Panc1 (cell line): ENCODE data around the gene NOL3. TPM values are rescaled to one million over a fixed set of nuclear protein-coding genes. Genes with fewer than 3 reads are reported as not detected.

Experiments
- ATAC-seq: fragments of 200-7000 bp; cut with Tn5 transposase; 2 replicates; pipeline ENCODE4 v1.9.1; 2020; ENCODE audit warnings: mild to moderate bottlenecking, moderate library complexity
- BruUV-seq: library from RNA; stranded (reverse); fragments of 400-500 nt; replicated peaks from 2 replicates; lab custom pipeline; 2021; lab: Mats Ljungman, UMichigan
- CTCF ChIA-PET: fragments of 300-600 bp; sonication (Branson Sonifier 250); formaldehyde crosslinking; loops from one replicate; lab custom pipeline; 2022; ENCODE audit warnings: antibody characterized with exemption; lab: Charles Lee
- POLR2A ChIA-PET: fragments of 300-600 bp; sonication (Branson Sonifier 250); formaldehyde crosslinking; loops from one replicate; lab custom pipeline; 2022; ENCODE audit warnings: antibody characterized with exemption; lab: Charles Lee
- DNase-seq: peaks from one replicate; pipeline ENCODE4 v3.0.0-alpha.2; 2010; ENCODE audit warnings: low read depth, low spot score
- H3K27ac ChIP-seq: 2 replicates; pipeline ENCODE4 v1.5.1; 2011; ENCODE audit warnings: mild to moderate bottlenecking, low read length, inconsistent platforms
- H3K27me3 ChIP-seq: fragments of 200-500 bp; sonication (Bioruptor generic); 2 replicates; pipeline ENCODE4 v1.6.0; 2014; ENCODE audit warnings: low read length, inconsistent platforms; ENCODE audit not compliant: control insufficient read depth, insufficient read depth
- H3K36me3 ChIP-seq: fragments of 200-500 bp; sonication (Bioruptor generic); 2 replicates; pipeline ENCODE4 v1.5.1; 2014; ENCODE audit warnings: inconsistent platforms, mild to moderate bottlenecking, low read length, moderate library complexity; ENCODE audit not compliant: control insufficient read depth, insufficient read depth
- H3K4me1 ChIP-seq: 2 replicates; pipeline ENCODE4 v1.5.1; 2011; ENCODE audit warnings: inconsistent platforms, mild to moderate bottlenecking, low read length, moderate library complexity; ENCODE audit not compliant: control insufficient read depth, insufficient read depth
- H3K4me3 ChIP-seq, 2 experiments: 2 replicates each; pipeline ENCODE4 v1.5.1; 2011 to 2012; ENCODE audit warnings: low read depth in 2 of 2, low read length in 2 of 2, mild to moderate bottlenecking in 2 of 2, inconsistent platforms in 1 of 2, moderate library complexity in 1 of 2
- H3K9me3 ChIP-seq: fragments of 200-500 bp; sonication (Bioruptor generic); 2 replicates; pipeline ENCODE4 v1.5.1; 2014; ENCODE audit warnings: low read depth, mild to moderate bottlenecking, inconsistent platforms, low read length, moderate library complexity; ENCODE audit not compliant: control insufficient read depth, insufficient read depth
- POLR2AphosphoS5 ChIP-seq: IDR thresholded peaks from 2 replicates; pipeline ENCODE4 v1.6.1; 2012; ENCODE audit warnings: mild to moderate bottlenecking, low read depth, low read length, moderate library complexity
- SIN3A ChIP-seq: IDR thresholded peaks from 2 replicates; pipeline ENCODE4 v1.6.1; 2012; ENCODE audit warnings: low read depth, mild to moderate bottlenecking, low read length, moderate library complexity, borderline replicate concordance; ENCODE audit not compliant: insufficient read depth
- TCF7L2 ChIP-seq: IDR thresholded peaks from 2 replicates; pipeline ENCODE4 v1.6.1; 2011; ENCODE audit warnings: mild to moderate bottlenecking, low read depth, low read length, inconsistent platforms
- in situ Hi-C: cut with HindIII; loops from 2 replicates; pipeline ENCODE4 v1.10.0; 2016; ENCODE audit warnings: low sequenced_read_pairs, low pct_unique_long_range_greater_than_20kb
- intact Hi-C: fragments of 100-400 bp; cut with micrococcal nuclease; formaldehyde crosslinking; loops from one replicate; pipeline ENCODE4 v1.10.0; 2022; ENCODE audit not compliant: unreplicated experiment
- total RNA-seq: library from RNA; stranded (reverse); gene quantifications from one replicate; pipeline ENCODE4 v1.2.1, GENCODE V29; 2021; ENCODE audit not compliant: unreplicated experiment
- TF ChIP-seq, protein P1 (sequence below): fragments of 450-650 bp; IDR thresholded peaks from 2 replicates; pipeline ENCODE4 v1.5.1; 2017; ENCODE audit warnings: mild to moderate bottlenecking
- TF ChIP-seq, protein P2 (sequence below), 2 experiments: IDR thresholded peaks; 2 replicates each; pipeline ENCODE4 v1.6.1; 2011 to 2012; ENCODE audit warnings: low read depth in 2 of 2, control low read depth in 1 of 2, low read length in 1 of 2, mild to moderate bottlenecking in 1 of 2, moderate library complexity in 1 of 2; ENCODE audit not compliant: insufficient read depth in 1 of 2

Gene NOL3
- total RNA-seq, 1 experiment from 2014 or later, result 27.9 TPM

DNA sequence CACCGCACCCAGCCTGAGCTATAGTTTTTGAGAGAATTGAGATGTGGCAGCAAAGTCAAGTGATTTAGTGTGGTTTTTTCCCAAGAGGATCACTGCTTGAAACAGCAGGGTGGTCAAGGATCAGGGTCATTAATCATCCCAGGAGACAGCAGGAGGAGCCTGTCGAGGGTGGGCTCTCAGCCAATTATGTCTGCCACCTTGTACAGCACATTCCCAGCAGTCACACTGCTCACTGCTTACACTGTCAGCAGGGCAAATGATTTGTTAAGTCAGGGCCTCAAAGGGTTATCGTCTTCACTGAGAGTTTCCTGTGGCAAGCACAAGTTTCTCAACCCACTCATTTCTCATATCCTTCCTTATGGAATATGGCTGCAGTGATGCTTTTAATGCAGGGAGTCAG lies 32.7 kb upstream of the NOL3 start:
- no TSS peak for BruUV-seq
- DNase-seq (no peak), ATAC-seq (no peak)
- Histone ChIP-seq H3K36me3 (no peaks in the 10 kb centered on the region; the same call in none of the 2 replicates), H3K4me1 (no peaks in the 10 kb centered on the region), H3K9me3 (no peaks in the 10 kb centered on the region), H3K27ac (no peak overlapping the region), H3K4me3 (no peak overlapping the region), H3K27me3 (no peaks in the 10 kb centered on the region)
- POLR2A ChIA-PET, result interaction anchor here (0.7 kb wide), 1 partner anchor 30 kb away, joined by 4 read pairs; no protein-coding TSS in a partner anchor
- in situ Hi-C loops, result no loop called here
- TF ChIP-seq SIN3A, result no peak
- TF ChIP-seq POLR2AphosphoS5, result no peak
- no peak for TF ChIP-seq TCF7L2
- TF ChIP-seq, protein P1, sequence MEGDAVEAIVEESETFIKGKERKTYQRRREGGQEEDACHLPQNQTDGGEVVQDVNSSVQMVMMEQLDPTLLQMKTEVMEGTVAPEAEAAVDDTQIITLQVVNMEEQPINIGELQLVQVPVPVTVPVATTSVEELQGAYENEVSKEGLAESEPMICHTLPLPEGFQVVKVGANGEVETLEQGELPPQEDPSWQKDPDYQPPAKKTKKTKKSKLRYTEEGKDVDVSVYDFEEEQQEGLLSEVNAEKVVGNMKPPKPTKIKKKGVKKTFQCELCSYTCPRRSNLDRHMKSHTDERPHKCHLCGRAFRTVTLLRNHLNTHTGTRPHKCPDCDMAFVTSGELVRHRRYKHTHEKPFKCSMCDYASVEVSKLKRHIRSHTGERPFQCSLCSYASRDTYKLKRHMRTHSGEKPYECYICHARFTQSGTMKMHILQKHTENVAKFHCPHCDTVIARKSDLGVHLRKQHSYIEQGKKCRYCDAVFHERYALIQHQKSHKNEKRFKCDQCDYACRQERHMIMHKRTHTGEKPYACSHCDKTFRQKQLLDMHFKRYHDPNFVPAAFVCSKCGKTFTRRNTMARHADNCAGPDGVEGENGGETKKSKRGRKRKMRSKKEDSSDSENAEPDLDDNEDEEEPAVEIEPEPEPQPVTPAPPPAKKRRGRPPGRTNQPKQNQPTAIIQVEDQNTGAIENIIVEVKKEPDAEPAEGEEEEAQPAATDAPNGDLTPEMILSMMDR, result no peak
- TF ChIP-seq, protein P2, sequence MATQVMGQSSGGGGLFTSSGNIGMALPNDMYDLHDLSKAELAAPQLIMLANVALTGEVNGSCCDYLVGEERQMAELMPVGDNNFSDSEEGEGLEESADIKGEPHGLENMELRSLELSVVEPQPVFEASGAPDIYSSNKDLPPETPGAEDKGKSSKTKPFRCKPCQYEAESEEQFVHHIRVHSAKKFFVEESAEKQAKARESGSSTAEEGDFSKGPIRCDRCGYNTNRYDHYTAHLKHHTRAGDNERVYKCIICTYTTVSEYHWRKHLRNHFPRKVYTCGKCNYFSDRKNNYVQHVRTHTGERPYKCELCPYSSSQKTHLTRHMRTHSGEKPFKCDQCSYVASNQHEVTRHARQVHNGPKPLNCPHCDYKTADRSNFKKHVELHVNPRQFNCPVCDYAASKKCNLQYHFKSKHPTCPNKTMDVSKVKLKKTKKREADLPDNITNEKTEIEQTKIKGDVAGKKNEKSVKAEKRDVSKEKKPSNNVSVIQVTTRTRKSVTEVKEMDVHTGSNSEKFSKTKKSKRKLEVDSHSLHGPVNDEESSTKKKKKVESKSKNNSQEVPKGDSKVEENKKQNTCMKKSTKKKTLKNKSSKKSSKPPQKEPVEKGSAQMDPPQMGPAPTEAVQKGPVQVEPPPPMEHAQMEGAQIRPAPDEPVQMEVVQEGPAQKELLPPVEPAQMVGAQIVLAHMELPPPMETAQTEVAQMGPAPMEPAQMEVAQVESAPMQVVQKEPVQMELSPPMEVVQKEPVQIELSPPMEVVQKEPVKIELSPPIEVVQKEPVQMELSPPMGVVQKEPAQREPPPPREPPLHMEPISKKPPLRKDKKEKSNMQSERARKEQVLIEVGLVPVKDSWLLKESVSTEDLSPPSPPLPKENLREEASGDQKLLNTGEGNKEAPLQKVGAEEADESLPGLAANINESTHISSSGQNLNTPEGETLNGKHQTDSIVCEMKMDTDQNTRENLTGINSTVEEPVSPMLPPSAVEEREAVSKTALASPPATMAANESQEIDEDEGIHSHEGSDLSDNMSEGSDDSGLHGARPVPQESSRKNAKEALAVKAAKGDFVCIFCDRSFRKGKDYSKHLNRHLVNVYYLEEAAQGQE (IDR thresholded peaks at IDR 0.05; ENCODE audit: insufficient read depth in 1 of 2, low read depth in 2 of 2, low read length in 1 of 2), result no peak
- intact Hi-C loops, result no loop called here
- CTCF ChIA-PET, result no interaction called here

DNA sequence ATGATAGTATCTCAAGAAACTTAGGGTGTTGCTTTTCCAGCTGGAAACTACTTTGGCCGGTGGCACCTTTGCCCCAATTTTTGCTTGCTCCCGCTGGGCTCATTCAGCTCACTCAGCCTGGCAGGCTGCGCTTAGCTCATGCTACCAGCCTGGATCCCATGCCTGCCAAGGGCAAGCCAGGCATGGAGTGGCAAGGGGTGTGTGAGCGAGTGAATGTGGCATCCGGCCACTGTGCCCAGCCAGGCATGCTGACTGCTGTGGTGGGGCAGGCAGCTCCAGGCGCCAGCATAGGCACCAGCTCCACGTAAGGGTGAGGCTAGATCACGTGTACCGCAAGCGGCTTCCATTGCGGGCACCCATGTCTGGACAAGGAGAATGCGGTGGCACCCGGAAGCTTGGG lies 28.9 kb upstream of the NOL3 start:
- H3K9me3 ChIP-seq, result no peaks in the 10 kb centered on the region
- ChIA-PET POLR2A (no interaction called here), CTCF (interaction anchor here (0.6 to 1.0 kb wide), 2 partner anchors 12 to 13 kb away, joined by 6 to 7 read pairs; no protein-coding TSS in a partner anchor)
- DNase-seq (no peak), ATAC-seq (no peak)
- H3K36me3 ChIP-seq, result peaks cover 5% of the 10 kb centered on the region; the same call in 1 of the 2 replicates
- no peak for TF ChIP-seq TCF7L2
- H3K27ac ChIP-seq, result no peak overlapping the region
- no peak overlapping the region for H3K4me3 ChIP-seq
- no peaks in the 10 kb centered on the region for H3K27me3 ChIP-seq
- no peaks in the 10 kb centered on the region for H3K4me1 ChIP-seq
- BruUV-seq, result no TSS peak
- in situ Hi-C loops, result no loop called here
- intact Hi-C loops, result no loop called here

DNA sequence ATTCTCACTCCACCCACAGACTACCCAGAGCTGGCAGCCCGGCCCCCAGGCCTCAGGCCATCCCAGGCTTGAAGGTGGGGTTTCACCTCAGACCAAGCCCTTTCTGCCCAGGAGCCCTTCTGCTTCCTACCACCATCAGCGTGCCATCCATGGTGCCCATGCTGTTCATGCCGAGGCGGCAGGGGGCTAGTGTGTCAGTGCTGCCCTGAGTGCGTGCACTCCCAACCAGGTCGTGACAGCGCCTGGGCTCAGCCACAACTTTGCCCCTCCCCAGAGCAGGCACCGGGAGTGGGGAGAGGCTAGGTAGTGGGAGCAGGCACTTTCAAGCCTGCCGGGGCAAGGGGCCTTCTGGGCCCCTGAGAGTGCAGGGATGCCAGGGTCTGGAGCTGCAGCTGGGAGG lies 28.0 kb upstream of the NOL3 start:
- H3K27me3 ChIP-seq, result no peaks in the 10 kb centered on the region
- no peak for TF ChIP-seq TCF7L2
- TF ChIP-seq, protein P2 (IDR thresholded peaks at IDR 0.05; ENCODE audit: insufficient read depth in 1 of 2, low read depth in 2 of 2, low read length in 1 of 2), result no peak
- no peak for TF ChIP-seq POLR2AphosphoS5
- no peak for TF ChIP-seq SIN3A
- TF ChIP-seq, protein P1, result no peak
- in situ Hi-C loops, result no loop called here
- DNase-seq, result no peak
- no peaks in the 10 kb centered on the region for H3K4me1 ChIP-seq
- ChIA-PET POLR2A (no interaction called here), CTCF (no interaction called here)
- no peak overlapping the region for H3K27ac ChIP-seq
- no peak for ATAC-seq
- H3K9me3 ChIP-seq, result no peaks in the 10 kb centered on the region
- BruUV-seq, result no TSS peak
- H3K4me3 ChIP-seq, result no peak overlapping the region
- intact Hi-C loops, result no loop called here
- H3K36me3 ChIP-seq, result peaks cover 5% of the 10 kb centered on the region; the same call in 1 of the 2 replicates
